Keratinocyte (primary cell): Measurements from ENCODE around the gene SCGB1A1.

Experiments used
- EZH2 ChIP-seq: IDR thresholded peaks from one replicate; pipeline ENCODE4 v1.6.1; 2012; ENCODE audit warnings: inconsistent platforms, mild to moderate bottlenecking, low read length, moderate library complexity
- TF ChIP-seq, protein P1 (sequence below), 3 experiments: IDR thresholded peaks in 1 of 3; conservative IDR thresholded peaks in 1 of 3; optimal IDR thresholded peaks in 1 of 3; 2 replicates in 2 of 3; 3 replicates in 1 of 3; pipeline versions ENCODE3 to v1.5.1; 2011; ENCODE audit warnings: low read length in 3 of 3, mild to moderate bottlenecking in 3 of 3, moderate library complexity in 2 of 3, control low read depth in 1 of 3, inconsistent platforms in 1 of 3; ENCODE audit not compliant: insufficient read depth in 2 of 3; ENCODE audit errors: extremely low read depth in 1 of 3

DNA sequence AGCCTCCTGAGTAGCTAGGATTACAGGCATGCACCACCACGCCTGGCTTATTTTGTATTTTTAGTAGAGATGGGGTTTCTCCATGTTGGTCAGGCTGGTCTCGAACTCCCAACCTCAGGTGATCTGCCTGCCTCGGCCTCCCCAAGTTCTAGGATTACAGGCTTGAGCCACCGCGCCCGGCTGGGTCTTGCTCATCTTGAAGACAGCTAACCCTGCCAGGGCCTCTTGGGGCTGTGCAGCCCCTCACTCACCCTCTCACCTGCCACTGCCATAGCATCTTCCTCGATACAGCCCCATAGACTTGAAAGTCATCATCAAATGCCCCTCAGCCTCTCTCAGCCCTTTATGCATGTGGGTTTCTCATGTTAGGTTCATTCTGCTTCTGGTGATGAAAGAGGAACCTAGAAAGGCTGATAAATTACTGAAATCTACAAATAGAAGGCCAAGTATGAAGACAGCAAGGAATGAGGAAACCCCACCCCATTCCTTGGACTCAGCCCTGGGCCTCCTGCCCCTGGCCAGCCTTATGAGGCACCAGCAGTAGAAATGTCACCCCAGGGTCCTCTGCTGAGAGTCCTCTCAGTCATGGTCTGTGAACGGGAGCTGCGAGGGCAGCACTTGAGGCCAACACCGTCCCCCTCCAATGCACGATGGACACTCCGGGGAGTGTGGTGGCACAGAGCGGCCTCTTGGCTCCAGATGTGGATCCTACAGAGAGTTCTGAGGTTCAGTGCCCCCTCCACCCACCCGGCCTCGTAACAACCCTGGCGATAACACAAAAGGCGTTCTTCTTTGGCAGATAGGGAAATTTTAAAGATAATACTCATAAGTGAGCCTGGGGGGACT lies 24.8 kb downstream of the SCGB1A1 start:
- TF ChIP-seq, protein P1, sequence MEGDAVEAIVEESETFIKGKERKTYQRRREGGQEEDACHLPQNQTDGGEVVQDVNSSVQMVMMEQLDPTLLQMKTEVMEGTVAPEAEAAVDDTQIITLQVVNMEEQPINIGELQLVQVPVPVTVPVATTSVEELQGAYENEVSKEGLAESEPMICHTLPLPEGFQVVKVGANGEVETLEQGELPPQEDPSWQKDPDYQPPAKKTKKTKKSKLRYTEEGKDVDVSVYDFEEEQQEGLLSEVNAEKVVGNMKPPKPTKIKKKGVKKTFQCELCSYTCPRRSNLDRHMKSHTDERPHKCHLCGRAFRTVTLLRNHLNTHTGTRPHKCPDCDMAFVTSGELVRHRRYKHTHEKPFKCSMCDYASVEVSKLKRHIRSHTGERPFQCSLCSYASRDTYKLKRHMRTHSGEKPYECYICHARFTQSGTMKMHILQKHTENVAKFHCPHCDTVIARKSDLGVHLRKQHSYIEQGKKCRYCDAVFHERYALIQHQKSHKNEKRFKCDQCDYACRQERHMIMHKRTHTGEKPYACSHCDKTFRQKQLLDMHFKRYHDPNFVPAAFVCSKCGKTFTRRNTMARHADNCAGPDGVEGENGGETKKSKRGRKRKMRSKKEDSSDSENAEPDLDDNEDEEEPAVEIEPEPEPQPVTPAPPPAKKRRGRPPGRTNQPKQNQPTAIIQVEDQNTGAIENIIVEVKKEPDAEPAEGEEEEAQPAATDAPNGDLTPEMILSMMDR (optimal IDR thresholded peaks at IDR 0.05 in 1 of 3, IDR thresholded peaks at IDR 0.05 in 1 of 3, conservative IDR thresholded peaks at IDR 0.05 in 1 of 3; ENCODE audit: extremely low read depth in 1 of 3, insufficient read depth in 2 of 3, low read length in 3 of 3): no peak
- TF ChIP-seq EZH2: no peak
